ENCODE measurements around the gene SLC25A23. TPM values are rescaled to one million over a fixed set of nuclear protein-coding genes. Genes with fewer than 3 reads are reported as not detected.
"Not testable (repeated sequence)": the region's sequence is repeated elsewhere in the genome, so short reads cannot be mapped to it uniquely, and the experiment has no call there.

SLC25A23 gene
- total RNA-seq, result 10 to 100 TPM; 41.5 to 95.9 (median 64.0) TPM

GRCh38 chr19:6459262-6460098 is at the start of gene SLC25A23:
Gene SLC25A23 (minus strand): TSS chr19:6459792. CDS start chr19:6459628, 164 bp downstream.
- intact Hi-C loops (cut with DNase I), result no loop called here
- DNase-seq, result no peak
- peak within 1 kb of the TSS; percentile 83 to 94 (median 89) for H3K27ac ChIP-seq
- 0 to 3% methylated on average over 7 to 14 of the region's 70 CpGs for WGBS, 2 donors
- H3K4me3 ChIP-seq, result peak within 1 kb of the TSS; percentile 71 to 94 (median 88)
- TF ChIP-seq POLR2A (IDR thresholded peaks at IDR 0.05) (peak in 1 of 4 donors; percentile 36), CTCF (IDR thresholded peaks at IDR 0.05) (no peak)
- H3K4me1 ChIP-seq, result peaks cover 0 to 63% (median 20%) of the 10 kb centered on the region in 3 donors
- H3K27me3 ChIP-seq, result peaks cover 0 to 14% (median 0%) of the 10 kb centered on the region in 4 donors
- H3K36me3 ChIP-seq, result peaks cover 0 to 29% (median 0%) of the 10 kb centered on the region in 3 donors
- peaks cover 0 to under 1% (median under 1%) of the 10 kb centered on the region in 3 donors for H3K9me3 ChIP-seq

GRCh38 chr19:6508028-6508771 is 48.6 kb upstream of the SLC25A23 start:
- H3K27me3 ChIP-seq, result peaks cover 0 to 14% (median 0%) of the 10 kb centered on the region in 4 donors
- intact Hi-C loops (cut with DNase I); H3K4me1 ChIP-seq; H3K27ac ChIP-seq; H3K9me3 ChIP-seq; DNase-seq; H3K4me3 ChIP-seq; H3K36me3 ChIP-seq: not testable (repeated sequence)
- 75 to 91% methylated on average over 7 of the region's 9 CpGs for WGBS, 2 donors

GRCh38 chr19:6503407-6504201 is 44.0 kb upstream of the SLC25A23 start:
- no peak overlapping the region for H3K4me3 ChIP-seq
- H3K9me3 ChIP-seq, result no peaks in the 10 kb centered on the region
- intact Hi-C loops (cut with DNase I), result no loop called here
- no peaks in the 10 kb centered on the region for H3K36me3 ChIP-seq
- no peak for DNase-seq
- WGBS, 2 donors, result 85 to 88% methylated on average over 9 of the region's 9 CpGs
- H3K4me1 ChIP-seq, result peaks cover 9 to 22% (median 12%) of the 10 kb centered on the region in 3 donors
- TF ChIP-seq POLR2A (IDR thresholded peaks at IDR 0.05) (no peak), CTCF (IDR thresholded peaks at IDR 0.05) (no peak)
- no peak overlapping the region for H3K27ac ChIP-seq
- H3K27me3 ChIP-seq, result peaks cover 5 to 55% (median 18%) of the 10 kb centered on the region in 4 donors

GRCh38 chr19:6501740-6502648 is 42.4 kb upstream of the SLC25A23 start, which contains the start of gene TUBB4A:
Gene TUBB4A (minus strand): TSS chr19:6502309. CDS start chr19:6502212, 97 bp downstream.
- no peak for TF ChIP-seq POLR2A (IDR thresholded peaks at IDR 0.05)
- peak in 1 of 6 experiments; percentile 13 for TF ChIP-seq CTCF (IDR thresholded peaks at IDR 0.05)
- DNase-seq, result no peak
- Histone ChIP-seq H3K27me3 (peaks cover 5 to 55% (median 18%) of the 10 kb centered on the region in 4 donors), H3K27ac (no peak within 1 kb of the TSS), H3K4me1 (peaks cover 9 to 22% (median 12%) of the 10 kb centered on the region in 3 donors), H3K9me3 (no peaks in the 10 kb centered on the region), H3K4me3 (peak within 1 kb of the TSS; percentile 7 to 64 (median 31)), H3K36me3 (no peaks in the 10 kb centered on the region)
- 1% methylated on average over 16 of the region's 71 CpGs; no CpG with 5 or more reads in 1 of the 2 donors for WGBS, 2 donors
- intact Hi-C loops (cut with DNase I), result no loop called here
